ENCODE data around the gene OR52A1.

DNA sequence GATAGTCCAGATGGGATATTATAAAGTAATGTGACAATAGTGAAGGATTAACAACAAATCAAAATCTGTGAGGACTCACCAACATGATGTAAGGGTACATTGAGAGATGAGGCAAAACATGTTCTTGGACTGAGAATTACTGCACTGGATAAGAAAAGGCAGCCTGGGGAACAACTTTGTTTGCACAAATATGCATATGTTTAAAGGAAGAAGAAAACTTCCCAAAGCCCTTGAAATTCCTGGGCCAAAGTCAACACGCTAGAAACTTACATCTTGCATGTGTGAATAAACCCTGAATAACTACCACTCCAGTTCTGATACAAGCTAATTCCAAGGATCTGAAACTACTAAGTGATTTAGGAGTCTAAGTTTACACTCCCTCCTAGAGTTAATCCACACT, 17.5 kb downstream of the OR52A1 start:
- TF ChIP-seq POLR2A (IDR thresholded peaks at IDR 0.05) (no peak), POLR2AphosphoS5 (IDR thresholded peaks at IDR 0.05) (no peak)
- TF ChIP-seq, protein P1, sequence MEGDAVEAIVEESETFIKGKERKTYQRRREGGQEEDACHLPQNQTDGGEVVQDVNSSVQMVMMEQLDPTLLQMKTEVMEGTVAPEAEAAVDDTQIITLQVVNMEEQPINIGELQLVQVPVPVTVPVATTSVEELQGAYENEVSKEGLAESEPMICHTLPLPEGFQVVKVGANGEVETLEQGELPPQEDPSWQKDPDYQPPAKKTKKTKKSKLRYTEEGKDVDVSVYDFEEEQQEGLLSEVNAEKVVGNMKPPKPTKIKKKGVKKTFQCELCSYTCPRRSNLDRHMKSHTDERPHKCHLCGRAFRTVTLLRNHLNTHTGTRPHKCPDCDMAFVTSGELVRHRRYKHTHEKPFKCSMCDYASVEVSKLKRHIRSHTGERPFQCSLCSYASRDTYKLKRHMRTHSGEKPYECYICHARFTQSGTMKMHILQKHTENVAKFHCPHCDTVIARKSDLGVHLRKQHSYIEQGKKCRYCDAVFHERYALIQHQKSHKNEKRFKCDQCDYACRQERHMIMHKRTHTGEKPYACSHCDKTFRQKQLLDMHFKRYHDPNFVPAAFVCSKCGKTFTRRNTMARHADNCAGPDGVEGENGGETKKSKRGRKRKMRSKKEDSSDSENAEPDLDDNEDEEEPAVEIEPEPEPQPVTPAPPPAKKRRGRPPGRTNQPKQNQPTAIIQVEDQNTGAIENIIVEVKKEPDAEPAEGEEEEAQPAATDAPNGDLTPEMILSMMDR (IDR thresholded peaks at IDR 0.05) = no peak
